WTC11 (cell line): ENCODE results near the gene SCN4B. TPM values are rescaled to one million over a fixed set of nuclear protein-coding genes. Genes with fewer than 3 reads are reported as not detected.

ENCODE experiments used
- ATAC-seq: fragments of 200-7000 bp; cut with Tn5 transposase; 2 replicates; pipeline ENCODE4 v1.10.0; 2021; ENCODE audit warnings: mild to moderate bottlenecking, moderate library complexity
- CTCF ChIA-PET: fragments of 300-600 bp; sonication (Branson Sonifier 250); formaldehyde crosslinking; loops from one replicate; lab custom pipeline; 2021; ENCODE audit warnings: antibody characterized with exemption; lab: Charles Lee
- POLR2A ChIA-PET: fragments of 350-600 bp; sonication (Branson Sonifier 250); formaldehyde crosslinking; loops from one replicate; lab custom pipeline; 2021; ENCODE audit warnings: antibody characterized with exemption; lab: Charles Lee
- DNase-seq: peaks from one replicate; pipeline ENCODE4 v3.0.0; 2021; ENCODE audit warnings: low spot score
- H3K27ac Mint-ChIP-seq: 2 replicates; pipeline ENCODE4 v1.8.0; 2021; ENCODE audit warnings: mixed read lengths
- H3K27me3 Mint-ChIP-seq: 2 replicates; pipeline ENCODE4 v1.8.0; 2021; ENCODE audit warnings: low read depth, mild to moderate bottlenecking, moderate library complexity, mixed read lengths
- H3K36me3 Mint-ChIP-seq: 2 replicates; pipeline ENCODE4 v1.8.0; 2021; ENCODE audit warnings: mixed read lengths
- H3K4me1 Mint-ChIP-seq: 2 replicates; pipeline ENCODE4 v1.8.0; 2022; ENCODE audit warnings: mixed read lengths
- H3K4me3 Mint-ChIP-seq: 2 replicates; pipeline ENCODE4 v1.8.0; 2021; ENCODE audit warnings: mild to moderate bottlenecking, moderate library complexity, mixed read lengths
- H3K9me3 Mint-ChIP-seq: 2 replicates; pipeline ENCODE4 v1.8.0; 2021; ENCODE audit warnings: mixed read lengths
- AR ChIP-seq: fragments of 250-450 bp; sonication (Bioruptor Pico); IDR thresholded peaks from 2 replicates; pipeline ENCODE4 v1.9.0; 2021; ENCODE audit warnings: mild to moderate bottlenecking
- ATF3 ChIP-seq: sonication (generic); formaldehyde crosslinking; conservative IDR thresholded peaks from 2 replicates; pipeline ENCODE4 v1.8.1; 2022; ENCODE audit warnings: mild to moderate bottlenecking, missing genetic modification reagents
- CBFB ChIP-seq: sonication (generic); formaldehyde crosslinking; IDR thresholded peaks from 2 replicates; pipeline ENCODE4 v1.8.1; 2022; ENCODE audit warnings: mild to moderate bottlenecking, low read depth, missing genetic modification reagents
- E2F4 ChIP-seq: sonication (generic); formaldehyde crosslinking; IDR thresholded peaks from 2 replicates; pipeline ENCODE4 v1.8.1; 2022; ENCODE audit warnings: low read depth, mild to moderate bottlenecking, moderate library complexity, missing genetic modification reagents, borderline replicate concordance
- EMX1 ChIP-seq: fragments of 250-450 bp; sonication (Bioruptor Pico); IDR thresholded peaks from 2 replicates; pipeline ENCODE4 v1.8.0; 2021; ENCODE audit warnings: mild to moderate bottlenecking
- GABPB1 ChIP-seq: sonication (generic); formaldehyde crosslinking; IDR thresholded peaks from 2 replicates; pipeline ENCODE4 v1.8.1; 2023; ENCODE audit warnings: mild to moderate bottlenecking, missing genetic modification reagents
- IRF2 ChIP-seq: sonication (generic); formaldehyde crosslinking; IDR thresholded peaks from 2 replicates; pipeline ENCODE4 v1.8.0; 2022; ENCODE audit warnings: low read depth, missing genetic modification reagents, borderline replicate concordance
- KAT7 ChIP-seq: sonication (generic); formaldehyde crosslinking; IDR thresholded peaks from 2 replicates; pipeline ENCODE4 v1.8.1; 2023; ENCODE audit warnings: missing genetic modification reagents, mild to moderate bottlenecking, borderline replicate concordance
- MYBL2 ChIP-seq: sonication (generic); formaldehyde crosslinking; IDR thresholded peaks from 2 replicates; pipeline ENCODE4 v1.8.1; 2023; ENCODE audit warnings: mild to moderate bottlenecking, moderate library complexity, missing genetic modification reagents
- SMAD3 ChIP-seq: sonication (generic); formaldehyde crosslinking; IDR thresholded peaks from 2 replicates; pipeline ENCODE4 v1.8.0; 2022; ENCODE audit warnings: missing genetic modification reagents, mild to moderate bottlenecking, borderline replicate concordance
- SOX15 ChIP-seq: fragments of 250-450 bp; sonication (Bioruptor Pico); IDR thresholded peaks from 2 replicates; pipeline ENCODE4 v1.9.0; 2021; ENCODE audit warnings: mild to moderate bottlenecking
- STAT6 ChIP-seq: sonication (generic); formaldehyde crosslinking; conservative IDR thresholded peaks from 2 replicates; pipeline ENCODE4 v1.8.1; 2023; ENCODE audit warnings: mild to moderate bottlenecking, low read depth, missing genetic modification reagents, moderate library complexity
- TEAD4 ChIP-seq: sonication (generic); formaldehyde crosslinking; IDR thresholded peaks from 2 replicates; pipeline ENCODE4 v1.8.0; 2022; ENCODE audit warnings: mild to moderate bottlenecking, missing genetic modification reagents
- TP53 ChIP-seq: sonication (generic); formaldehyde crosslinking; IDR thresholded peaks from 2 replicates; pipeline ENCODE4 v1.8.1; 2023; ENCODE audit warnings: mild to moderate bottlenecking, missing genetic modification reagents
- USF1 ChIP-seq: sonication (generic); formaldehyde crosslinking; IDR thresholded peaks from 2 replicates; pipeline ENCODE4 v1.8.0; 2022; ENCODE audit warnings: mild to moderate bottlenecking, missing genetic modification reagents
- ZNF219 ChIP-seq: sonication (generic); formaldehyde crosslinking; IDR thresholded peaks from 2 replicates; pipeline ENCODE4 v1.8.0; 2023; ENCODE audit warnings: missing genetic modification reagents, mild to moderate bottlenecking, borderline replicate concordance
- total RNA-seq: library from RNA; stranded (reverse); gene quantifications from 3 replicates; pipeline ENCODE4 v1.2.3, GENCODE V29; 2021
- TF ChIP-seq, protein P1 (sequence below): sonication (generic); formaldehyde crosslinking; IDR thresholded peaks from 2 replicates; pipeline ENCODE4 v1.8.1; 2023; ENCODE audit warnings: mild to moderate bottlenecking, missing genetic modification reagents

Gene SCN4B
- total RNA-seq, 1 experiment from 2014 or later: 4.4 TPM

GRCh38 chr11:118115048-118115447 is 37.6 kb downstream of the SCN4B start (continued):
- TF ChIP-seq AR (CRISPR knock-in tag): no peak
- no peak for TF ChIP-seq STAT6 (CRISPR knock-in tag)
- TF ChIP-seq TP53 (CRISPR knock-in tag): no peak
- TF ChIP-seq, protein P1, sequence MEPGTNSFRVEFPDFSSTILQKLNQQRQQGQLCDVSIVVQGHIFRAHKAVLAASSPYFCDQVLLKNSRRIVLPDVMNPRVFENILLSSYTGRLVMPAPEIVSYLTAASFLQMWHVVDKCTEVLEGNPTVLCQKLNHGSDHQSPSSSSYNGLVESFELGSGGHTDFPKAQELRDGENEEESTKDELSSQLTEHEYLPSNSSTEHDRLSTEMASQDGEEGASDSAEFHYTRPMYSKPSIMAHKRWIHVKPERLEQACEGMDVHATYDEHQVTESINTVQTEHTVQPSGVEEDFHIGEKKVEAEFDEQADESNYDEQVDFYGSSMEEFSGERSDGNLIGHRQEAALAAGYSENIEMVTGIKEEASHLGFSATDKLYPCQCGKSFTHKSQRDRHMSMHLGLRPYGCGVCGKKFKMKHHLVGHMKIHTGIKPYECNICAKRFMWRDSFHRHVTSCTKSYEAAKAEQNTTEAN (CRISPR knock-in tag): no peak
- no peak for TF ChIP-seq SMAD3 (CRISPR knock-in tag)

- Mint-ChIP-seq H3K9me3 (no peaks in the 10 kb centered on the region), H3K27me3 (no peaks in the 10 kb centered on the region; the same call in 1 of the 2 replicates), H3K4me3 (no peak overlapping the region), H3K27ac (no peak overlapping the region), H3K4me1 (peaks cover 11% of the 10 kb centered on the region), H3K36me3 (no peaks in the 10 kb centered on the region)
- no peak for TF ChIP-seq EMX1
- TF ChIP-seq GABPB1 (CRISPR knock-in tag): no peak
- TF ChIP-seq IRF2: no peak
- no peak for TF ChIP-seq MYBL2 (CRISPR knock-in tag)
- no peak for TF ChIP-seq SMAD3 (CRISPR knock-in tag)
- TF ChIP-seq E2F4 (CRISPR knock-in tag): no peak
- no peak for TF ChIP-seq KAT7 (CRISPR knock-in tag)
- TF ChIP-seq ZNF219: no peak
- no peak for TF ChIP-seq CBFB (CRISPR knock-in tag)
- TF ChIP-seq ATF3: no peak
- no peak for TF ChIP-seq TEAD4 (CRISPR knock-in tag)
- no peak for TF ChIP-seq USF1
- no peak for TF ChIP-seq SOX15 (CRISPR knock-in tag)
- ATAC-seq (peak; percentile 39; the same call in 1 of the 2 replicates), DNase-seq (no peak)
- CTCF ChIA-PET: interaction anchor here (0.6 to 1.3 kb wide), 4 partner anchors 36 to 297 kb away, joined by 3 to 4 read pairs (median 4); no protein-coding TSS in a partner anchor
- POLR2A ChIA-PET: no interaction called here
Measured at GRCh38 chr11:118114266-118114665, 38.4 kb downstream of the SCN4B start.
